OCI-LY1 (cell line): ENCODE measurements around the gene PCNX2.

Experiments
- CTCF ChIP-seq: fragments of 200-600 bp; sonication (generic), shearing (Covaris generic); IDR thresholded peaks from 2 replicates; pipeline ENCODE4 v1.5.1; 2017; ENCODE audit warnings: mild to moderate bottlenecking, antibody characterized with exemption, low read length, moderate library complexity, mixed read lengths
- EZH2 ChIP-seq: fragments of 200-600 bp; sonication (generic), shearing (Covaris generic); IDR thresholded peaks from 2 replicates; pipeline ENCODE4 v1.8.0; 2017; ENCODE audit warnings: borderline replicate concordance, mixed run types, mild to moderate bottlenecking, antibody characterized with exemption, low read length, moderate library complexity, mixed read lengths

DNA sequence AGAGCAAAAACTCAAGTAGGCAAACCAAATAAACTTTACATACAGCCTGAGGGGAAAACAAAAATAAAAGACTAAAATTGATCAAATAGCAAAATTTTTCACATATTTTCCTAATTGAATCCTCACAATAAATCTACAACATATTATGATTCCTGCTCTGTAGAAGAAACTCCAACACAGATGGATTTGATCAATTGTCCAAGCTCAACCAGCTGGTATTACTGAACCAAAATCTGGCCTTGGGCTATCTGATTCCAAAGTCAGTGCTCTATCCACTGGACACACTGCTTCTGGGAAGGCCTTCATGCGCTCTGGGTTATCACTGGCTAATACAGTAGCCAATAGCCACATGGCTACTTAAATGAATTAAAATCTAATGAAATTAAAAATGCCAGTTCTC is 39.3 kb downstream of the PCNX2 start:
- TF ChIP-seq EZH2 (no peak), CTCF (no peak)
